Measurements from ENCODE around the gene SPAG17.

Gene SPAG17

DNA sequence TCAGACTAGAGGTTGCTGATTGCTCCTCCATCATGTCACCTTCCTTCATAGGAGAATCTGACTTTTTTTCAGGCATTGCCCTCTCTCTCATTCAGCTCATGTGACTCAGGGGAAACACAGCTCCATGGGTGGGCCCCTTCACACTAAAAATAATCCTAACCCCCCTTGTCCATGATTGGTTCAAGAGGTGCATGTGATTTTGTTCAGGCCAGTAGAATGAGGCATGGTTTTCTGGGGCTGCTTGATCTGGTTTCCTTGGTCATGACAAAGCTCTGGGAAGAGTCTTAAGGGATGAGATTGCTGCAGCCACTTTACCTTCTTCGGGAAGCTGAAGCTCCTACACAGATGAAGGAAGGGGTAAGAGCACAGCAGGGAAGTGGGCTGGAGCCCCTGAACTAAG, 56.3 kb downstream of the SPAG17 start:
- no peak overlapping the region for H3K4me3 ChIP-seq (replicated peaks; ENCODE audit: low read depth, low read length)
- no peak for TF ChIP-seq CTCF (IDR thresholded peaks at IDR 0.05; ENCODE audit: low read length, missing control alignments)
- no peak for DNase-seq (ENCODE audit: low read depth)

DNA sequence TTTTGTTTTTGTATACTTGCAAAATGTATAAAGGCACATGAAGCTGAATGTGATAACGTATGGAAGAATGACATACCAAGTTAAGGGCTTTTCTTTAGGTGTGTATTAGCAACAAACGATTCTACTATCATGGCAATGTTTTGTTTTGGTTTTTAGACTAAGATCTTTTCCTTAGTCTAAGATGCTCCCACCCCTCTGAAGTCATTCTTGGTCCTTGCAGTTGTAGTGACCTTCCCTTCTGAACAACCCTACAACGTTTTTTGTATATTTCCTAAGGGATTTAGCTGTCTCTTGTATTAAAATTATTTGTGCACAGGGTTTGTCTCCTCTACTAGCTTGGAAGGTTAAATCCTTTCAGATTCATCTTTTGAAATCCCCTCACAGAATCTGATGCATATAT, 61.0 kb downstream of the SPAG17 start:
- TF ChIP-seq CTCF (IDR thresholded peaks at IDR 0.05; ENCODE audit: low read length, missing control alignments): no peak
- H3K4me3 ChIP-seq (replicated peaks; ENCODE audit: low read depth, low read length): no peak overlapping the region
- no peak for DNase-seq (ENCODE audit: low read depth)

- TF ChIP-seq CTCF (IDR thresholded peaks at IDR 0.05; ENCODE audit: low read length, missing control alignments): no peak
- H3K4me3 ChIP-seq (replicated peaks; ENCODE audit: low read depth, low read length): no peak overlapping the region
- DNase-seq (ENCODE audit: low read depth): no peak
These were observed 61.8 kb downstream of the SPAG17 start for GRCh38 chr1:118123116-118123839.

DNA sequence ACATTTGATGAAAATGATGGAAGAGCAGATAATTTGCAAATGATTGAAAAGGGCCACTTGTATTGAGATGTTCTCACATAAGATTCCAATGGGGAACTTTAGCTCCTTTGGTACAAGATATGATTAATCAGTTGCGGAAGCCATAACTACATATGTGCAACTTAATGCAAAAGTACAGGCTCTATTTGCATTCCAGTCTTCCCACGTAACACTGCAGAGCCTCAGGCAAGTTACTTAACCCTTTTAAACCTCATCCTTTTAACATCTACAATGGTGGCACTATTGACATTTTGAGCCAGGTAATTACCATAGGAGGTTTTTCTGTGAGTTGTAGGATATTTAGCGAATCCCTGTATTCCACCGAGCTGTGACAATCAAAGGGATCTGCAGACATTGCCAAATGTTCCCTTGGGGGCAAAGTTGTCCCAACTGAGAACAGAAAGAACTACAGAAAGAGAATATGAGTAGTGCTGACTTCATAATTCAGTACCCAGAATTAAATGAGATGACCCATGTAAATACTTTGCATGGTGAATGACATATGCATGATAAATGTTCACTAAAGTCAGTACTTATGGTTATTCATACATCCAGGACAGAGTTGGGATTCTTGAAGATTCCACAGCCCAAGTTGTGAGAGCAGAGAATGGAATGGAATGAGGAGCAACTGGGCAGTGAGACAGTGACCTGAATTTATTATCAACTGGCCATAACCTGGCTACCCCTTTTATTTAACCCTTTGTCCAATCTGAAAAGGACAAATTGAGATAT, 62.6 kb downstream of the SPAG17 start:
- DNase-seq (ENCODE audit: low read depth): no peak
- TF ChIP-seq CTCF (IDR thresholded peaks at IDR 0.05; ENCODE audit: low read length, missing control alignments): no peak
- H3K4me3 ChIP-seq (replicated peaks; ENCODE audit: low read depth, low read length): no peak overlapping the region

DNA sequence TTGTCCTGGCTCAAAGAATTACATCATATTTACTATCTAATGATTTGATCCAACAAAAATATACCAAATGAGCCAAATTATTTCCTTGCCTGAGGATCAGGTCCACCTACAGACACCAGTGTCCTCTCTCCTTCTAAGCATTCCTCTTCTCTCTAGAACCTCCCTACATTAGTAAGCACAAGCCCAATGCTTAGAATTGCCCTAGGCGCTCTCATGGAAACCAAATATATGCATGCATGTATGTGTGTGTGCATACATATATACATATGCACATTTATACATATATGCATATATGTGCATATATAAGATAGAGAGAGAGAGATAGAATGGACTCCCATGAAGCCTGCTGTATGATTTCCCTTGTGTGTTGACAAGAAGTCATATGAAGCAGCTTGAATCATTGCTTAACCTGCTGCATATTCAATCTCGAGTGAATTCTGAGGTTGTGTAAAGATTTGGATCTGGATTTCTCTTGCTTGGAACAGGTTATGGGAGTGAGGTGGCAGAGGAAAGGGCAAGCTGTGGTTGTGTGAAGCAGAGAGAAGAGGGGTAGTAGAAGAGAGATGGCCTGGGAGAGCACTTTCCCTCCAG, 66.1 kb downstream of the SPAG17 start:
- no peak for TF ChIP-seq CTCF (IDR thresholded peaks at IDR 0.05; ENCODE audit: low read length, missing control alignments)
- H3K4me3 ChIP-seq (replicated peaks; ENCODE audit: low read depth, low read length): no peak overlapping the region
- DNase-seq (ENCODE audit: low read depth): no peak

GRCh38 chr1:118118469-118118868, 66.6 kb downstream of the SPAG17 start:
- H3K4me3 ChIP-seq (replicated peaks; ENCODE audit: low read depth, low read length): no peak overlapping the region
- no peak for TF ChIP-seq CTCF (IDR thresholded peaks at IDR 0.05; ENCODE audit: low read length, missing control alignments)
- DNase-seq (ENCODE audit: low read depth): no peak

Data from fibroblast of pulmonary artery (primary cell).